SKM-1 treated with dmso at 0.1 percent for 144 hours (cell line): ENCODE data around the gene GLRX5.

ENCODE experiments used
- DNase-seq: peaks from one replicate; lab custom pipeline; 2025; ENCODE audit not compliant: unreplicated experiment; lab: John Stamatoyannopoulos, UW

Gene GLRX5

GRCh38 chr14:95515596-95516552 is 19.0 kb upstream of the GLRX5 start:
- peak; percentile 54 for DNase-seq

GRCh38 chr14:95516554-95517181 is 18.2 kb upstream of the GLRX5 start, which contains the start of gene SYNE3:
TSS of gene SYNE3 (minus strand) at chr14:95516650. CDS start at chr14:95475821, 40,829 bp downstream.
- no peak for DNase-seq

GRCh38 chr14:95518045-95518751 is 16.7 kb upstream of the GLRX5 start:
- no peak for DNase-seq

- DNase-seq = peak; percentile 66
Measured at GRCh38 chr14:95519699-95520098, 15.2 kb upstream of the GLRX5 start.

GRCh38 chr14:95520346-95520745 is 14.5 kb upstream of the GLRX5 start:
- DNase-seq = no peak

GRCh38 chr14:95521001-95521400 is 13.8 kb upstream of the GLRX5 start:
- DNase-seq = no peak

DNA sequence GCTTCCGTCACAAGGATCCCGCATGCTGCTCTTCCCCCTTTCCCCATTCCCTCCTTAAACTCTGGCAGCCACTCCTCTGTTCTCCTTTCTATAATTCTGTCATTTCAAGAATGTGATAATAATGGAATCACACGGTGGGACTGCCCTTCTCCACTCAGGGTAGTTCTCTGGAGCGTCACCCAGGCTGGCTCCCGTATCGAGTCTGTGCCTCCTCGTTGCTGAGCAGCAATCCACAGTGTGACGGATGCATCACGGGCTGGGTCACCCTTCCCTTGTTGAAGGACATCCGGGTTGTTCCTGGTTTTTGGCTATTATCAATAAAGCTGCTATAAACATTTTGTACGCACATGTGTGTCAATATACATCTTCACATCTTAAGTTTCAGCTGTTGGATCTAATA is 12.7 kb upstream of the GLRX5 start:
- no peak for DNase-seq

GRCh38 chr14:95522556-95522955 is 12.3 kb upstream of the GLRX5 start:
- no peak for DNase-seq

DNA sequence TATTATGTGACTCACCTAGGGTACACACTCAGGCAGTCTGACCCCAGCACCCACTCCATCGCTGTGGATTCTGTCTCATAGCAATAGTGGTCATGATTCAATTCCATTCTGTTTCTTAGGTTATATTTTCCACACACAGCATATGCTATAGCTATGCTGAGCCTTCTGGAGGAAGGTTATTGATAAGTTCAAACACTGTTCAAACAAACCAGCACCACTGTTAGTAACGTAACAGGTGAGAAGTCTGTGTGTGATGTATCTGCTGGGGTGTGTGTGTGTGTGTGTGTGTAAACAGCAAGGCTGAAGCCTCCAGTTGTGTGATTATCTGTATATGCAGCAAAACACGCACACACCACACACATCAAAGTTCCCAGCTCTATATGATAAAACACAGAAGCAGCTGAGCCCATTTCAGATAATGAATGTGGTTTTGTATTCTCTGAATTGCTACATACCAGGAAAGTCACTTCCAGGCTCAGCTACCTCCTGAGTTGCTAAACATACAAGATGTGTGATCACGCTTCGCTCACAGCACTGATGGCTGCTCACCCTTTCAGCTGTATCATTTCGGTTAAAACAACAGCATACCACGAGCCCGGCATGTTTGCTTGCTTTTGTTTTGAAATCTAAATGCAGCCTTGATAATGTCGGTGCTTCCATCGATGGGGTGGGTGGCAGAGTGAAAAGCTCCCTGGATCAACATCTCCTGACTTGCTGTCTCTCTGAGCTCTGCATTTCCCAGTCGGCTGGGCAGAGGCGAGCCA is 11.6 kb upstream of the GLRX5 start:
- no peak for DNase-seq

DNA sequence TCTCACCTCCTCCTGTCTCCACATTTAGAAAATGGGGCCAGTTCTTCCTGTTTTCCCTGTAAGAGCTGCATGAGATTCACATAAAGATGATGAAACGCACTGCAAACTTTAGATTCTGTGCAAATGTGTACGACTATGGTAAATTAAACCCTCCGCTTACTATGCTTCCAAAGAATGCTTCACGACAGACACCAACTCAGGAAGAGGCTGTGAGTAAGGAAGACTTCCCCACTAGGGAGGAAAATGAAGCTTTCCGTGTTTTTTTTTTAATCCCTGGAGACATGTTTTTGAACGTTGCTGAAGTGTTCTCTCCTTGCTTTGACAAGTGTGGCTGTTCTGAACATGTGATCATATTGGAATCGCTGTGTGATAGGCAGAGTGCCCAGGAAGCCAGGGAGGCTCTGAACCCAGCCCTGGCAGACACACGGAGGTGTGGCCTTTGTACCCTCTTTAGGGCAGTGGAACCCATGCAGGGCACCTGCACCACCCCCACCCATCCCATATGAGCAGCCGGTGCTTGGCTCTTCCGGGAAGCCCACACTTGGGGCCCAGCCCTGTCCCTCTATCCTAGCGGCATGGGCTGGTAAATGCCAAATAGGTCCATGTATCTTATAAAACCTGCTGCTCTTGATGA is 10.9 kb upstream of the GLRX5 start:
- DNase-seq = no peak

GRCh38 chr14:95524706-95525512 is 9.9 kb upstream of the GLRX5 start:
- no peak for DNase-seq

- DNase-seq = no peak
Measured at GRCh38 chr14:95525999-95526398, 8.9 kb upstream of the GLRX5 start.

GRCh38 chr14:95526483-95527386 is 8.1 kb upstream of the GLRX5 start:
- no peak for DNase-seq

DNA sequence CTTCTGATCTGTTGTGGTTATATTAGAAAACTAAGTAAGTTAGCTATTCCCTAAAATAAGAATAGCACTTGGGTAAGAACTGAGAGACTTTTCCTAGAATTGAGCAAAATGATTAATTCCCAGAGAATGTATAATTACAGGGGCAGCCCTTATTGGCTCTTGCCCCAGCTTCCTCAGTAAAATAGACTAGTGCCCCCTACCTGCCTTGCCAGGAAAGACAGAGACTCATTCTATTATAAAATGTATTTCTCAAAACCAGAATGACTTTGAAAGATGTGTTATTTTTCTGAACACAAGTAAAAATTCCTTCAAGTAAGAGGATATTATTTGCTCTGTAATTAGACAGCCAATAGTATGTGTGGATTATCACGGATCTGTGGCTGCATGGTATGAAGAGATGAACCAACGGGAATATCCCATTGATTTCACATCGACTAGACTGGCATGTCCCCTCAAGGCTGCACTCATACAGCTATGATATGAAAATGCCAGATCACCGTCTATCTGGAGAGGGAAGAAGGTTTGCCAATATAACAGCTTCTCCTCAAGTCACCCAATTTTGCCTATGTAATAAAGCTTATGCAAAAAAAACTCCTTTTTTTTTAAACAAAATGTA is 7.4 kb upstream of the GLRX5 start:
- DNase-seq = peak; percentile 33

GRCh38 chr14:95529216-95529615 is 5.6 kb upstream of the GLRX5 start:
- no peak for DNase-seq

- no peak for DNase-seq
Measured at GRCh38 chr14:95530473-95531276, 4.2 kb upstream of the GLRX5 start.

- DNase-seq = no peak
Measured at GRCh38 chr14:95531473-95531872, 3.4 kb upstream of the GLRX5 start.
